Neural progenitor cell (in vitro differentiated cells): Measurements from ENCODE around the gene COP1. TPM values are rescaled to one million over a fixed set of nuclear protein-coding genes. Genes with fewer than 3 reads are reported as not detected.
"Not testable (repeated sequence)": the region's sequence is repeated elsewhere in the genome, so short reads cannot be mapped to it uniquely, and the experiment has no call there.

ENCODE experiments used
- DNase-seq: peaks from one replicate; pipeline ENCODE4 v3.0.0-alpha.2; 2016; ENCODE audit warnings: low spot score
- H2AFZ ChIP-seq: fragments of 200-600 bp; sonication (generic); replicated peaks from 2 replicates; pipeline ENCODE4 v1.6.1; 2016; ENCODE audit warnings: antibody characterized with exemption
- H3F3A ChIP-seq: fragments of 200-600 bp; sonication (generic); 2 replicates; pipeline ENCODE4 v1.6.1; 2016; ENCODE audit warnings: antibody characterized with exemption, low read depth
- H3K27ac ChIP-seq: fragments of 200-600 bp; sonication (generic); 2 replicates; pipeline ENCODE4 v1.5.1; 2016; ENCODE audit warnings: mild to moderate bottlenecking
- H3K27me3 ChIP-seq: fragments of 200-600 bp; sonication (generic); 2 replicates; pipeline ENCODE4 v1.6.1; 2016; ENCODE audit warnings: mild to moderate bottlenecking, moderate library complexity
- H3K36me3 ChIP-seq: fragments of 200-600 bp; sonication (generic); 2 replicates; pipeline ENCODE4 v1.5.1; 2016
- H3K4me1 ChIP-seq: fragments of 200-600 bp; sonication (generic); 2 replicates; pipeline ENCODE4 v1.6.1; 2016; ENCODE audit warnings: mixed run types
- H3K4me2 ChIP-seq: fragments of 200-600 bp; sonication (generic); 2 replicates; pipeline ENCODE4 v1.6.1; 2016
- H3K4me3 ChIP-seq: fragments of 200-600 bp; sonication (generic); 2 replicates; pipeline ENCODE4 v1.5.1; 2016
- H3K79me2 ChIP-seq: fragments of 200-600 bp; sonication (generic); 2 replicates; pipeline ENCODE4 v1.6.1; 2016; ENCODE audit warnings: low read depth
- H3K9ac ChIP-seq: fragments of 200-600 bp; sonication (generic); 2 replicates; pipeline ENCODE4 v1.6.1; 2016
- H3K9me3 ChIP-seq: fragments of 200-600 bp; sonication (generic); 2 replicates; pipeline ENCODE4 v1.5.1; 2016; ENCODE audit warnings: low read depth
- H4K20me1 ChIP-seq: fragments of 200-600 bp; sonication (generic); 2 replicates; pipeline ENCODE4 v1.6.1; 2016; ENCODE audit warnings: low read depth
- H3K27ac Mint-ChIP-seq: 3 replicates; pipeline ENCODE4 v1.8.0; 2021; ENCODE audit warnings: mixed read lengths
- H3K27me3 Mint-ChIP-seq: 2 replicates; pipeline ENCODE4 v1.8.0; 2022; ENCODE audit warnings: low read depth, mild to moderate bottlenecking, inconsistent platforms, moderate library complexity, mixed read lengths; ENCODE audit not compliant: insufficient read depth
- H3K36me3 Mint-ChIP-seq: 3 replicates; pipeline ENCODE4 v1.8.0; 2021; ENCODE audit warnings: mixed read lengths
- H3K4me1 Mint-ChIP-seq: 3 replicates; pipeline ENCODE4 v1.8.0; 2021; ENCODE audit warnings: mixed read lengths
- H3K4me3 Mint-ChIP-seq: 3 replicates; pipeline ENCODE4 v1.8.0; 2021; ENCODE audit warnings: mild to moderate bottlenecking, moderate library complexity, mixed read lengths
- H3K9me3 Mint-ChIP-seq: 3 replicates; pipeline ENCODE4 v1.8.0; 2020; ENCODE audit warnings: mixed read lengths
- EZH2 ChIP-seq: fragments of 200-600 bp; sonication (generic); IDR thresholded peaks from 2 replicates; pipeline ENCODE4 v1.6.1; 2017; ENCODE audit warnings: antibody characterized with exemption, mild to moderate bottlenecking, moderate library complexity
- EZH2phosphoT487 ChIP-seq: fragments of 200-600 bp; sonication (generic); IDR thresholded peaks from 2 replicates; pipeline ENCODE4 v1.6.1; 2017; ENCODE audit warnings: antibody characterized with exemption
- total RNA-seq: library from RNA; depleted of rRNA; stranded (reverse); fragments of >200 nt; gene quantifications from 2 replicates; pipeline ENCODE4 v1.2.3, GENCODE V29; 2015; ENCODE audit warnings: low replicate concordance
- TF ChIP-seq, protein P1 (sequence below): fragments of 200-600 bp; sonication (generic); IDR thresholded peaks from 2 replicates; pipeline ENCODE4 v1.5.1; 2017; ENCODE audit warnings: antibody characterized with exemption, mild to moderate bottlenecking

The COP1 gene
- total RNA-seq, 1 donor from 2014 or later = 98.5 TPM

DNA sequence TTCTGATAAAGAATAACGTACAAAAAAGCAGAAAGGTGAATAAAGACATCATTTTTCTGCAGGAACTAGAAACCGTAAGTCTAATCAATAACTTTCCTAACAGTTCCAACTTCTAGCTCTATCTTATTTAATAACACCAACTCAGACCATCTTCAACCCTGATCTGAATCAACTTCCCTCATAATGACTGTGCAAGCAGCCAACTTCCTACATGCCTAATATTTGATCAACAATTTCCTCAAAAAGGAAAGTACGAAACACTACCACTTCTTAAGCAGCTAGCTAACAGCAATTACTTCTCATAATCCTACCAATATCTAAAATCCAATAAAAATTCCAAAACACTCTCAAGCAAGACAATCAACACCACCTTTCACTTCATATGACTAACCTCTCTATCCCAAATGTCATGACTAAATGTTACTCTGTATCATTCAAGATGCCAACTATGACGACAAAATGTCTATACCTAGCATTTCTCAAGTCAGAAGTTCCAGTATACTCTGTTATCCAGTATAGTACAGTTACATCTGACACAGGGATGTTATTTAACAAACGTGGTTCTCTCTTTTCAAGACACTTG, 1.7 kb downstream of the COP1 start:
- Histone ChIP-seq H2AFZ (no peak overlapping the region), H3K79me2 (peaks cover 75% of the 10 kb centered on the region), H3K27ac (no peak overlapping the region), H3K9ac (peak overlapping the region; percentile 64), H3K4me2 (peak overlapping the region; percentile 91), H3K4me3 (peak overlapping the region; percentile 88), H3K4me1 (peaks cover 13% of the 10 kb centered on the region), H4K20me1 (peaks cover 36% of the 10 kb centered on the region), H3K27me3 (no peaks in the 10 kb centered on the region), H3K9me3 (no peaks in the 10 kb centered on the region), H3F3A (peaks cover 16% of the 10 kb centered on the region), H3K36me3 (no peaks in the 10 kb centered on the region)
- no peak for DNase-seq
- Mint-ChIP-seq H3K4me1 (peaks cover 20% of the 10 kb centered on the region), H3K9me3 (peaks cover 5% of the 10 kb centered on the region), H3K36me3 (peaks cover 8% of the 10 kb centered on the region), H3K27me3 (peaks cover 2% of the 10 kb centered on the region), H3K4me3 (peak overlapping the region; percentile 97), H3K27ac (peak overlapping the region; percentile 10)
- no peak for TF ChIP-seq EZH2phosphoT487
- TF ChIP-seq, protein P1, sequence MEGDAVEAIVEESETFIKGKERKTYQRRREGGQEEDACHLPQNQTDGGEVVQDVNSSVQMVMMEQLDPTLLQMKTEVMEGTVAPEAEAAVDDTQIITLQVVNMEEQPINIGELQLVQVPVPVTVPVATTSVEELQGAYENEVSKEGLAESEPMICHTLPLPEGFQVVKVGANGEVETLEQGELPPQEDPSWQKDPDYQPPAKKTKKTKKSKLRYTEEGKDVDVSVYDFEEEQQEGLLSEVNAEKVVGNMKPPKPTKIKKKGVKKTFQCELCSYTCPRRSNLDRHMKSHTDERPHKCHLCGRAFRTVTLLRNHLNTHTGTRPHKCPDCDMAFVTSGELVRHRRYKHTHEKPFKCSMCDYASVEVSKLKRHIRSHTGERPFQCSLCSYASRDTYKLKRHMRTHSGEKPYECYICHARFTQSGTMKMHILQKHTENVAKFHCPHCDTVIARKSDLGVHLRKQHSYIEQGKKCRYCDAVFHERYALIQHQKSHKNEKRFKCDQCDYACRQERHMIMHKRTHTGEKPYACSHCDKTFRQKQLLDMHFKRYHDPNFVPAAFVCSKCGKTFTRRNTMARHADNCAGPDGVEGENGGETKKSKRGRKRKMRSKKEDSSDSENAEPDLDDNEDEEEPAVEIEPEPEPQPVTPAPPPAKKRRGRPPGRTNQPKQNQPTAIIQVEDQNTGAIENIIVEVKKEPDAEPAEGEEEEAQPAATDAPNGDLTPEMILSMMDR = no peak
- TF ChIP-seq EZH2 = no peak

DNA sequence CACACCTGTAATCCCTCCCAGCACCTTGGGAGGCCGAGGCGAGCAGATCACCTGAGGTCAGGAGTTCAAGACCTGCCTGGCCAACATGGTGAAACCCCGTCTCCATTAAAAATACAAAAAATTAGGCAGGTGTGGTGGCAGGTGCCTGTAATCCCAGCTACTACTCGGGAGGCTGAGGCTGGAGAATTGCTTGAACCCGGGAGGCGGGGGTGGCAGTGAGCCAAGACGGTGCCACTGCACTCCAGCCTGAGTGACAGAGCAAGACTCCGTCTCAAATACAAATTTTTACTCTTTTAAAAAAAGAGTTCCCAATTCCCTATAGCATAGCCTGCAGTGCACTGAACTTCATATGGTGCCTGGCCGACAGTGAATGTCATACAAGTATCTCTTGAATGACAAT, 2.4 kb downstream of the COP1 start:
- Histone ChIP-seq H3K4me1 (peaks cover 13% of the 10 kb centered on the region), H3K4me3 (peak overlapping the region; percentile 88), H4K20me1 (peaks cover 36% of the 10 kb centered on the region), H3K79me2 (peaks cover 83% of the 10 kb centered on the region), H3F3A (peaks cover 16% of the 10 kb centered on the region), H3K4me2 (peak overlapping the region; percentile 91)
- not testable (repeated sequence) for H3K9ac ChIP-seq, H3K9me3 ChIP-seq, H3K27me3 ChIP-seq, H3K27me3 Mint-ChIP-seq, DNase-seq, H3K27ac Mint-ChIP-seq, H3K27ac ChIP-seq, H2AFZ ChIP-seq, H3K36me3 ChIP-seq
- Mint-ChIP-seq H3K9me3 (peaks cover 13% of the 10 kb centered on the region), H3K4me3 (peak overlapping the region; percentile 97), H3K4me1 (peaks cover 20% of the 10 kb centered on the region), H3K36me3 (peaks cover 10% of the 10 kb centered on the region)

DNA sequence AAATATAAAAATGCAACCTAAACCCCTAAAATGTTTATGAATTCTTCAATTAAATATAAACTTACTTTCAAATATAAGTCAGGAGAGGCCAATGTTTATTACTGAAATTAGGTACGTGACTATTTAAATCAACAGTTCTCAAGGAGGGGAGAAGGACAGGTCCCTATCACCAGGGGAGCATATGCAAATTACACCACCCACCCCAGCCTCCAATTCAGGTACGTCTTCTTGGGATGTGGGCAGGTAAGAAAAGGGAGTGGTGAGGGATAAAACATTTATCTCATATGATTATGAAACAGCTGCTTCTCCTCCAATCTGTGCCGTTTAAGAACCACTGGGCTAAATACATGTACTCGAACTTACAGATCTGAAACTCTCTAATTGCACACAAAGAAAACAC, 3.4 kb downstream of the COP1 start:
- peaks cover 20% of the 10 kb centered on the region for H3K4me1 Mint-ChIP-seq
- Histone ChIP-seq H3K4me3 (no peak overlapping the region), H3K79me2 (peaks cover 90% of the 10 kb centered on the region), H3K36me3 (no peaks in the 10 kb centered on the region), H3K9ac (no peak overlapping the region), H2AFZ (no peak overlapping the region), H3K4me2 (no peak overlapping the region), H3K27ac (no peak overlapping the region), H3K9me3 (no peaks in the 10 kb centered on the region), H3K4me1 (peaks cover 13% of the 10 kb centered on the region), H3F3A (peaks cover 16% of the 10 kb centered on the region), H3K27me3 (no peaks in the 10 kb centered on the region), H4K20me1 (peaks cover 36% of the 10 kb centered on the region)
- peaks cover 13% of the 10 kb centered on the region for H3K36me3 Mint-ChIP-seq
- TF ChIP-seq, protein P1 = no peak
- TF ChIP-seq EZH2phosphoT487 (no peak), EZH2 (no peak)
- DNase-seq = no peak
- H3K27me3 Mint-ChIP-seq = peaks cover 2% of the 10 kb centered on the region
- H3K4me3 Mint-ChIP-seq = peak overlapping the region; percentile 29
- no peak overlapping the region for H3K27ac Mint-ChIP-seq
- H3K9me3 Mint-ChIP-seq = peaks cover 20% of the 10 kb centered on the region

DNA sequence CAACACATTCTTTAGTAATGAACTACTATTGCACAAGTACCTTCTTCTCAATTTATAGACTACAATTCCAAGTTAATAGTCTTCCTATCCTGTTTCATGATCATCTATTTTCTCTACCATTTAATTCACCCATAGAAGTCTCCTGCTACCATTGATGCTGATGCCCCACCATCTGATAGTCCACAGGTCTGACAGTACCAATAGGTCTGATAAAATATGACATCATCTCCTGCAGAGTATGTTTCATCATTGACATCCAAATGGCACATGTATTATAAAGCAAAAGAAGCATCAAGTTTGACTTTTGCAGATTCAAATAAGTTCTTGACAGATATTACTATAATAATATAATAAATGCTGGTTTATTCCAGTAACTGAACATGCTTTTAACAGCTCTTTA, 5.5 kb downstream of the COP1 start:
- H3K36me3 Mint-ChIP-seq = peaks cover 20% of the 10 kb centered on the region
- no peaks in the 10 kb centered on the region for H3K36me3 ChIP-seq
- peaks cover 8% of the 10 kb centered on the region for H3F3A ChIP-seq
- H3K27ac Mint-ChIP-seq = no peak overlapping the region
- DNase-seq = no peak
- no peak overlapping the region for H3K4me3 Mint-ChIP-seq
- TF ChIP-seq EZH2 (no peak), EZH2phosphoT487 (no peak)
- TF ChIP-seq, protein P1 = no peak
- H4K20me1 ChIP-seq = peaks cover 44% of the 10 kb centered on the region
- no peak overlapping the region for H2AFZ ChIP-seq
- no peak overlapping the region for H3K27ac ChIP-seq
- H3K9me3 ChIP-seq = no peaks in the 10 kb centered on the region
- H3K4me2 ChIP-seq = no peak overlapping the region
- H3K79me2 ChIP-seq = peaks cover 100% of the 10 kb centered on the region
- peaks cover 2% of the 10 kb centered on the region for H3K27me3 Mint-ChIP-seq
- no peak overlapping the region for H3K4me3 ChIP-seq
- peaks cover 13% of the 10 kb centered on the region for H3K4me1 ChIP-seq
- H3K4me1 Mint-ChIP-seq = peaks cover 14% of the 10 kb centered on the region
- H3K9me3 Mint-ChIP-seq = peaks cover 28% of the 10 kb centered on the region
- H3K27me3 ChIP-seq = no peaks in the 10 kb centered on the region
- no peak overlapping the region for H3K9ac ChIP-seq
